Fibroblast of the aortic adventitia (primary cell): ENCODE measurements around the gene CYP4A22. TPM values are rescaled to one million over a fixed set of nuclear protein-coding genes. Genes with fewer than 3 reads are reported as not detected.

Experiments used
- DNase-seq: peaks from one replicate; pipeline ENCODE4 v3.0.0-alpha.2; 2010; ENCODE audit warnings: low read depth
- H3K4me3 ChIP-seq: 2 replicates; pipeline ENCODE4 v1.5.1; 2011; ENCODE audit warnings: low read depth, mild to moderate bottlenecking, control low read depth, low read length, moderate library complexity
- total RNA-seq: library from RNA; depleted of rRNA; stranded (reverse); fragments of >200 nt; gene quantifications from 2 replicates; pipeline ENCODE4 v1.2.3, GENCODE V29; 2012; ENCODE audit warnings: low replicate concordance
- TF ChIP-seq, protein P1 (sequence below): IDR thresholded peaks from 2 replicates; pipeline ENCODE4 v1.5.1; 2011; ENCODE audit warnings: mild to moderate bottlenecking, low read length, control low read depth, inconsistent platforms; ENCODE audit not compliant: insufficient read depth

CYP4A22 gene
- total RNA-seq, 1 donor = not detected

DNA sequence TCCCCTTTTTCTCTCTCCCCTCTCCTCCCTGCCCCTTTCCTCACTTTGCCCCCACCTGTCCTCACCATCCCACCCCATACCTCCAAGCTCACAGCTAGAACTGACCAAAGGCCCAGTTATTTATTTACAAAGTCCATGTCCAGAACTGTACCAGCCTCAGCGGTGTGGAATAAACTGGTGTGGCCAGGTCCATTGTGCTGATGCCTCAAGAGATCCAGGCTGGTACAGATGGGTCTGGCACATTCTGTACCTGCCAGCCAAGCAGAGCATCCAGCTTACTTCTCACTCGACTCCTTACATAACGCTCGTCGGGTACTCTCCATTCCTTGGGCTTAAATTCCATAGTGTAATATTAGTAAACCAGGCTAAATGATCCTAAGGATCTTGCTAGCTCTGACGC lies 40.8 kb downstream of the CYP4A22 start:
- TF ChIP-seq, protein P1, sequence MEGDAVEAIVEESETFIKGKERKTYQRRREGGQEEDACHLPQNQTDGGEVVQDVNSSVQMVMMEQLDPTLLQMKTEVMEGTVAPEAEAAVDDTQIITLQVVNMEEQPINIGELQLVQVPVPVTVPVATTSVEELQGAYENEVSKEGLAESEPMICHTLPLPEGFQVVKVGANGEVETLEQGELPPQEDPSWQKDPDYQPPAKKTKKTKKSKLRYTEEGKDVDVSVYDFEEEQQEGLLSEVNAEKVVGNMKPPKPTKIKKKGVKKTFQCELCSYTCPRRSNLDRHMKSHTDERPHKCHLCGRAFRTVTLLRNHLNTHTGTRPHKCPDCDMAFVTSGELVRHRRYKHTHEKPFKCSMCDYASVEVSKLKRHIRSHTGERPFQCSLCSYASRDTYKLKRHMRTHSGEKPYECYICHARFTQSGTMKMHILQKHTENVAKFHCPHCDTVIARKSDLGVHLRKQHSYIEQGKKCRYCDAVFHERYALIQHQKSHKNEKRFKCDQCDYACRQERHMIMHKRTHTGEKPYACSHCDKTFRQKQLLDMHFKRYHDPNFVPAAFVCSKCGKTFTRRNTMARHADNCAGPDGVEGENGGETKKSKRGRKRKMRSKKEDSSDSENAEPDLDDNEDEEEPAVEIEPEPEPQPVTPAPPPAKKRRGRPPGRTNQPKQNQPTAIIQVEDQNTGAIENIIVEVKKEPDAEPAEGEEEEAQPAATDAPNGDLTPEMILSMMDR = no peak
- DNase-seq = no peak
- no peak overlapping the region for H3K4me3 ChIP-seq

DNA sequence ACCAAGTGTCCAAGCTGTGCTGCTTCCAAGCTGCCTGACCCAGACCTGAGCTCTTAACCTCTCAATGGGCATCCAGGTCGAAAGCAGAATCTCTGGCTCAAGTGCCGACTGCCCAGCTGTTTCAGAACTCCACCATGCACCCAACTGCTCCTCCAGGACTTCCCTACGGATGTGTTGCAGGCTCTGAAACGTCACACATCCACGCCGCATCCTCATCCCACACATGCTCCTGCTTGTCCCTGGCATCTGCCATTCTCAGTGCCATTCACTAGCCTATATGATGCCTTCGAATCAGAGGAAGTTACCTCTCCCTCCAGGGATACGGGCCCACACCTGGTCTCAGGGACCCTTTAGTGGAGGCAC lies 41.4 kb downstream of the CYP4A22 start:
- DNase-seq = no peak
- TF ChIP-seq, protein P1 = no peak
- H3K4me3 ChIP-seq = peak overlapping the region; percentile 57

DNA sequence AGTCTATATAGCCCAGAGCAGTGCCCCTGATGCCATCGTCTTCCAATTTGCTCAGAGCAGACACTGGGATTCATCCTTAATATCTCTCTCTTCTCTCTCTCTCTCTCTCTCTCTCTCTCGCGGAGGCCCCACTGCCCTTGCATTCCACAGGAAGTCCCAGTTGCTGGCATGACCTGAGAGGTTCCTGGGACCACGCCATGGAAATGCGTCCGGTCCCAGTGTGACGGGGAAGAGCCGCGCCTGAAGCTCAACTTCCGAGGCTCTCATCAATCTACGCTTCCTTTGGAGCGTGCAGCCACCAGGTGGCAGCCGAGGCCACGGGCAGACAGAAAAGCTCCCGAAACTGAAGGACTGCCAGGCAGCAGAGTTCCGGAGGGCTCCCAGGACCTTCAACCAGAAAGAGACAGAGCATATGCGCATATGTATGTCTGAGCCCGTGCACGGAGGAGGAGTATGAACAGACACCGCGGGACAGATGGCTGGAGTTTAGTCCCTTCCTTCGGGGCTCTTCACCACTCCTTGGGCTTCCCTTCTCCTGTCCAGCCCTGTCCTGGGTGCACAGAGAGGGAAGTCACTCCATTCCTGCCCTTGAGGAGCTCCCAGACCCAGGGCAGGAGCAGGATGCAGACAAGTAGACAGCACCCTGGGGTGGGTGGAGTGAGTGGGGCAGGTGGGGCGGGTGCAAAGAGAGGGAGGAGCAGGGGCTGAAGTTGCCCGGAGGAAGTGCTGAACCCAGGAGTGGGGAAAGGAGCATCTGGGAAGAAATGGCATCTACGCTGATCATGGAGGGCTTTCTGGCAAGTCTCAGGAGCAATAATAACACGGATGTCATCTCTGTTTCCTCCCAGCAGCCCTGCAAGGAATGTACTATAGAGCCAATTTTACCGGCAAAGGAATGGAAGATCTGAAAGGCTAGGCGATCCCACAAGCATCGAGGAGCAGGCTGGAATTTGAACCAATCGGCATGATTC lies 42.1 kb downstream of the CYP4A22 start:
- peak overlapping the region; percentile 64 for H3K4me3 ChIP-seq
- peak; percentile 94 for DNase-seq
- TF ChIP-seq, protein P1 = peak; percentile 93

DNA sequence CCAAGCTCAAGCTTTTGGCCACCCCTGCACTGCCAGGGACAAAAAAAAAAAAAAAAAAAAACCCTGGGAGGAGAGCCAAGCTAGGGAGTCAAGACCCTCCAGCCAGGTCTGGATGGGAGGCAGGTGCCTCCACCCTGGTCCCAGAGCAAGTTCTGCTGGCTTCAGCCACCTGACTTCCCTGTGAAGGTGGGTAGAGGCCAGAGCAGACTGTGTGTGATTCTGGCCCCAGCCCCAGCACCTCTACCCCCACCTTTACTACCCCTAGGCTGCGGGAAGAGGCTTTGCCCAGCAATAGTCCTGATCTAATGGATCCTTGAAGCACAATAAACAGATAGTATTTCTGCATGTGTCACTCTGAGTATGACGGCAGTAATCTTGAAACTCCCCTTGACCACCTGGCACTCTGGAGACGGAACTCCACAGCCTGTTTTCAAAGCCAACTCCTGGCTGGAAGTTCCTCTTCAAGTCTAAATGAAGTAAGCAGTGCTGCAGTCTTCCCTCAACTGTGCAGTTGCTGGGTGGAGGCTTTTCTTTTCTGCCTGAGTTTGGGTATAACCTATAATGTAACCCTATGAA lies 42.8 kb downstream of the CYP4A22 start:
- TF ChIP-seq, protein P1 = no peak
- DNase-seq = no peak
- peak overlapping the region; percentile 64 for H3K4me3 ChIP-seq

DNA sequence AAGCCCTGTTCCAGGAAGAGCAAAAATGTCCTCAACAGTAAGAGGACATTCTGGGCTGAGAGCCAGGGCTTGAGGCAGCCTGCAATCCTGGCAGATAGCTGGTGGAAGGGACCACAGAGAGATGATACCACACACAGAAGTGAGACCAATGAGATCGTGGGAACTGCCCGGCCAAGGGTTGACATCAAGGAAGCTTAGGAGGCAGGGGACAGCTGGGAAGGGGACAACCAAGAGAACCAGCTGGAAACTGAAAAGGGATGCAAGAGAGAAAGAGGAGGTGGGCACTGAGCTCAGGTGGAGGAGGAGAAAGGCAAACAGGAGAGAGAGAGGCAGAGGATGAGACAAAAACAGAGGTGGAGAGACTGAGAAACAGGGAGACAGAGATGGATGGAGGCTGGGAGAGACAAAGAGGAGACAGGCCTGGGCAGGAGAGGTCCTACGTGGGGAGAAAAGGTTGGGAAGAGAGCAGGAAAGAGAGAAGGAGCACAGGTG lies 43.4 kb downstream of the CYP4A22 start:
- no peak overlapping the region for H3K4me3 ChIP-seq
- DNase-seq = peak; percentile 28
- TF ChIP-seq, protein P1 = no peak

DNA sequence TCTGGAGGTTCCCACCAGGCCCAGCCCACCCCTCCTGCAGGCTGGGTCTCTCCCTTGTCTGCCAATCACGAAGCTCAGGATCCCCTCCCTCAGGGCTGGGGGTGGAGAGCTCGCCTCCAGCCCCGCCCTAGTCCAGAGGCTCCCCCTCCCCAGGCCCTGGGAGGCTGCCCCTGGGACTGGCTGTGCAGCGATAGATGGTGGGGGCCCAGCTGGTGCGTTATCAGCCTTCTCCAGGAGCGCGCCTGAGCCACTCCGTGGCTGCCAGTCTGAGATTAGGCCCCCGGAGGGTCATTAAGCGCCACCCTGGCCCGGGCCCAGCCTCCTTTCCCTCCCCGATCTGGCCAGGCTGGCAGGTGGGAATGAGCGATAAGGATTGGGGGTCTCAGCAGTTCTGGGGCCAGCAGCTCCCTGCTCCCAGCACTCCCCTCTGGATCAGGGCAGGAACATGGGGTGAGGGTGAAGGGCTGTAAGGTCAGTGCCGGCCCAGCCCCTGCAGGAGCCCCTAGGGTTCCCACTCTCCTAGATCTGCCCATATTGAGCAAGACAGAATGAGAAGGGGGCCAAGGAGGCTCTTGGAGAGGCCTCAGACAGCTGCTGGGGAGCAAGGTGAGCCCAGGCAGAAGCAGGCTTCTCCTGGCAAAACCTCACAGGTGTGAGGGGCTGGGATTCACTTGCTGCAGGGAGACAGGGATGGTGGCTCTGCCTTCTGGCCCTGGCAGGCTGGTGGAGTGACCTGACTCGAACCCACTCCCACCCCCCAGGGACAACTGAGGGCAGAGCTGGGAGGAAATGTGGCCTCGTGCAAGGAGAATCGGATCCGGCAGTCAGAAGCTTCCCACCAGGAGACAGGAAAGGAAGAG lies 44.1 kb downstream of the CYP4A22 start:
- no peak overlapping the region for H3K4me3 ChIP-seq
- DNase-seq = no peak
- TF ChIP-seq, protein P1 = no peak
